Measurements from ENCODE around the gene PRSS23. TPM values are rescaled to one million over a fixed set of nuclear protein-coding genes. Genes with fewer than 3 reads are reported as not detected.
A peak's percentile ranks its signal among the peaks of the same experiment; 100 is the strongest.

The PRSS23 gene, protein sequence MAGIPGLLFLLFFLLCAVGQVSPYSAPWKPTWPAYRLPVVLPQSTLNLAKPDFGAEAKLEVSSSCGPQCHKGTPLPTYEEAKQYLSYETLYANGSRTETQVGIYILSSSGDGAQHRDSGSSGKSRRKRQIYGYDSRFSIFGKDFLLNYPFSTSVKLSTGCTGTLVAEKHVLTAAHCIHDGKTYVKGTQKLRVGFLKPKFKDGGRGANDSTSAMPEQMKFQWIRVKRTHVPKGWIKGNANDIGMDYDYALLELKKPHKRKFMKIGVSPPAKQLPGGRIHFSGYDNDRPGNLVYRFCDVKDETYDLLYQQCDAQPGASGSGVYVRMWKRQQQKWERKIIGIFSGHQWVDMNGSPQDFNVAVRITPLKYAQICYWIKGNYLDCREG
- total RNA-seq (1 to 10 TPM; 4.0 to 4.9 TPM), polyA plus RNA-seq (13.3 TPM)

DNA sequence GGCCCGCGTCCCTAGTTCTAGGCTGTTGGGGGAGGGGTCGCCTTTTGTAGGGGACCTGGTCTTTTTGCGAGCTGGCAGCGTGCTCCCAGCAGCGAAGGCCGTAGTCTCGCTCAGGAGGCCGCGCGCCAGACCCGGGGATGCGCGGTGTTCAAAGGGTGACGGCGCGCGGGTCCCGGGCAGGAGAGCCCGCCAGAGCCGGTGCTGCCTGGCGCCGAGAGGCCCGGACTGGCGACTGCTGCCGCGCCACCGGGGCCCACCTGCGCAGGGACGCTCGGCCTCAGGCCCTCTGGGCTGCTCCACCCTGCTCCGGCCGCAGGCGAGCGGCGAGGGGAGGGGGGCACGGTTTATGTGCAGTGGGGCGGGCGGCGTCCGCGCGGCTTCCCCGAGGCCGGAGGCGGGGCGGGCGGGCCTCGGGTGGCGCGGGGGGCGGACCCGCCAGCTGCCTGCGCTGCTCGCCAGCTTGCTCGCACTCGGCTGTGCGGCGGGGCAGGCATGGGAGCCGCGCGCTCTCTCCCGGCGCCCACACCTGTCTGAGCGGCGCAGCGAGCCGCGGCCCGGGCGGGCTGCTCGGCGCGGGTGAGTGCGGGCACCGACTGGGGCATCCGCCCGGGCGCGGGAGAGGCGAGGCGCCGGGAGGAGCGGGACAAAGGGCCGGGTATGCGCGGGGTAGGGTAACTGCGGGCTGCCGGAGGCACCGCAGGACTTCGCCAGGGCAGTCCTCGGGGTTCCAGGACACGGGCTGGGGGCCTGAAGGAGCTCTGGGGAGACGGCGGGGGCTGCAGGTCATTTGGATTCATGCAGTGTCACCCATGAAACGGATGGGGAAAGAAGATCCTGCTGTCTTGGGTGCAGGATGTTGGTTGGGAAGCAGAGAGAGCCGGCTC lies at the start of gene PRSS23:
Gene PRSS23, plus strand, starts transcription at position 467 of the 884 bp plus-strand sequence. CDS start 7,102 bp downstream, outside the sequence.
- no peaks in the 10 kb centered on the region for H3K36me3 ChIP-seq (ENCODE audit: insufficient read depth, low read length)
- DNase-seq = peak in 4 of 5 donors; percentile 8 to 49 (median 24)
- H3K27me3 ChIP-seq (ENCODE audit: insufficient read depth, low read length, poor library complexity, severe bottlenecking) = no peaks in the 10 kb centered on the region
- H3K4me3 ChIP-seq (ENCODE audit: low read length) = no peak within 1 kb of the TSS
- ChIA-PET POLR2A (no interaction called here), CTCF (no interaction called here)
- Mint-ChIP-seq H3K36me3 (no peaks in the 10 kb centered on the region), H3K4me1 (peaks cover 3 to 31% (median 10%) of the 10 kb centered on the region in 3 donors), H3K27me3 (peaks cover 9 to 48% of the 10 kb centered on the region in 2 donors), H3K9me3 (no peaks in the 10 kb centered on the region), H3K27ac (peak within 1 kb of the TSS in 3 of 8 donors; percentile 40 to 87 (median 61)), H3K4me3 (peak within 1 kb of the TSS; percentile 50 to 88 (median 75))
- no peak within 1 kb of the TSS for H3K27ac ChIP-seq (ENCODE audit: low read depth, low read length)
- H3K4me1 ChIP-seq (ENCODE audit: insufficient read depth, low read length) = peaks cover 5% of the 10 kb centered on the region
- H3K9me3 ChIP-seq (ENCODE audit: low read length) = no peaks in the 10 kb centered on the region

DNA sequence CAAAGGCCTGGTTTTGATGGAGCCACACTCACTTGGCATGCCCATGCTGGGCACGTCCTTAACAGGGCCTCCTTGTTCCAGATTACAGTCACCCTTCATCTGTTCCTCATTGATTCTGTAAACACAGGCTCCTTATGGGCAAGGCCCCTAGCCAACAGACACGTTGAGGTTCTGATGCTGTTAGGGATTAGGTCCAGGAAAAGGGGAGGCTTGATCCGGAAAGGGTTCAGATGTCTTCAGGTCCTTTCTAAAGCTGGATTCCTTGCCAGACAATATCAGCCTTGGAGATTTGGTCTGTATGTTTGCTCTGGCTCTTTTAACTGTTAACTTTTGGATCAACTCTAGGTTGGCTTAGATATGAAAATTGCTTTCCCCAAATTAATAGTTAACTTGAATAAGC lies 46.9 kb upstream of the PRSS23 start:
- H3K9me3 Mint-ChIP-seq = peaks cover 0 to 2% (median 0%) of the 10 kb centered on the region in 5 donors
- Histone ChIP-seq H3K9me3 (ENCODE audit: low read length) (no peaks in the 10 kb centered on the region), H3K27me3 (ENCODE audit: insufficient read depth, low read length, poor library complexity, severe bottlenecking) (no peaks in the 10 kb centered on the region), H3K27ac (ENCODE audit: low read depth, low read length) (no peak overlapping the region), H3K4me3 (ENCODE audit: low read length) (no peak overlapping the region), H3K4me1 (ENCODE audit: insufficient read depth, low read length) (no peaks in the 10 kb centered on the region), H3K36me3 (ENCODE audit: insufficient read depth, low read length) (no peaks in the 10 kb centered on the region)
- DNase-seq = no peak
- H3K27me3 Mint-ChIP-seq = peaks cover 0 to 7% of the 10 kb centered on the region in 2 donors
- no peak overlapping the region for H3K4me3 Mint-ChIP-seq
- H3K36me3 Mint-ChIP-seq = no peaks in the 10 kb centered on the region
- ChIA-PET CTCF (no interaction called here), POLR2A (no interaction called here)
- no peak overlapping the region for H3K27ac Mint-ChIP-seq
- H3K4me1 Mint-ChIP-seq = no peaks in the 10 kb centered on the region

DNA sequence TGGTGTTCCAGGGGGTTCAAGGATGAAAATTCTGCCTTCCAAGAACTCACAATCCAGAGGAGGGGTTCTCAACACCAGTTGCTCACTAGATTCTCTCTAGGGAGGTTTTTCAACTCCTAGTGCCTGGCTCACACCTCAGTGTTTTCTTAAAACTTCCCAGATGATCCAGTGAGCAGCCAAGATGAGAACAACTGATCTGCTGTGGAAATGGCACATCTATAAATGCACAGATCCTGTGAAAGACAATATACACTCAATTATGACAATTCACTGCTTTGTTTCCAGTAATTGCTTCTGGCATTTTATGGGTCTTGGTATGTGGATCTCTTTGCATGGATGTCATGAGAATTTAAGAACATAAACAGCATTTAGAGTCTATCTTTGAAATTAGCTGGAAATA lies 45.2 kb upstream of the PRSS23 start:
- peaks cover 0 to 2% (median 0%) of the 10 kb centered on the region in 5 donors for H3K9me3 Mint-ChIP-seq
- no peak for DNase-seq
- Histone ChIP-seq H3K36me3 (ENCODE audit: insufficient read depth, low read length) (no peaks in the 10 kb centered on the region), H3K4me3 (ENCODE audit: low read length) (no peak overlapping the region), H3K27me3 (ENCODE audit: insufficient read depth, low read length, poor library complexity, severe bottlenecking) (no peaks in the 10 kb centered on the region), H3K4me1 (ENCODE audit: insufficient read depth, low read length) (no peaks in the 10 kb centered on the region), H3K27ac (ENCODE audit: low read depth, low read length) (no peak overlapping the region), H3K9me3 (ENCODE audit: low read length) (no peaks in the 10 kb centered on the region)
- POLR2A ChIA-PET = no interaction called here
- CTCF ChIA-PET = no interaction called here
- no peaks in the 10 kb centered on the region for H3K4me1 Mint-ChIP-seq
- H3K36me3 Mint-ChIP-seq = peaks cover 0 to 4% (median 0%) of the 10 kb centered on the region in 3 donors
- no peak overlapping the region for H3K4me3 Mint-ChIP-seq
- H3K27ac Mint-ChIP-seq = no peak overlapping the region
- peaks cover 0 to 10% of the 10 kb centered on the region in 2 donors for H3K27me3 Mint-ChIP-seq

DNA sequence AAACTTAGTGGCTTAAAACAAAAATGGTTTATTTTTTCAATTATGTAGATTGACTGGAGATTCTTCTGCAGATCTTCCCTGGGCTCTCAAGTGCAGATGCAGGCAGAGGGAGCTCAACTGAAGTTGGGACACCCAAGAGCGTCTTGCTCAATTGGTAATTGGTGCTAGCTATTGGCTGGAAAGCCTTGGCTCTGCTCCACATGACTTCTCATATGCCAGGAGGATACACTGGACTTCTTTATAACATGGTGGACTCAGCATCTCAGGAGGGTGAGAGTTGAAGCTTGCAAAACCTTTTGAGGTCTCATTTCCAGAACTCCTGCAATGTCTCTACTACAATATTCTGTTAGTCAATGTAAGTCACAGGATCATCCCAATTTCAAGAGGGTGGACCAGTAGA lies 42.2 kb upstream of the PRSS23 start:
- no peak overlapping the region for H3K27ac Mint-ChIP-seq
- H3K4me3 Mint-ChIP-seq = peak overlapping the region in 1 of 7 donors; percentile 6
- ChIA-PET POLR2A (no interaction called here), CTCF (no interaction called here)
- DNase-seq = no peak
- Histone ChIP-seq H3K4me1 (ENCODE audit: insufficient read depth, low read length) (no peaks in the 10 kb centered on the region), H3K27me3 (ENCODE audit: insufficient read depth, low read length, poor library complexity, severe bottlenecking) (no peaks in the 10 kb centered on the region), H3K36me3 (ENCODE audit: insufficient read depth, low read length) (no peaks in the 10 kb centered on the region), H3K27ac (ENCODE audit: low read depth, low read length) (no peak overlapping the region), H3K4me3 (ENCODE audit: low read length) (no peak overlapping the region), H3K9me3 (ENCODE audit: low read length) (no peaks in the 10 kb centered on the region)
- H3K36me3 Mint-ChIP-seq = peaks cover 0 to 4% (median 0%) of the 10 kb centered on the region in 3 donors
- peaks cover 3 to 18% of the 10 kb centered on the region in 2 donors for H3K27me3 Mint-ChIP-seq
- H3K4me1 Mint-ChIP-seq = no peaks in the 10 kb centered on the region
- peaks cover 0 to 2% (median 0%) of the 10 kb centered on the region in 5 donors for H3K9me3 Mint-ChIP-seq

DNA sequence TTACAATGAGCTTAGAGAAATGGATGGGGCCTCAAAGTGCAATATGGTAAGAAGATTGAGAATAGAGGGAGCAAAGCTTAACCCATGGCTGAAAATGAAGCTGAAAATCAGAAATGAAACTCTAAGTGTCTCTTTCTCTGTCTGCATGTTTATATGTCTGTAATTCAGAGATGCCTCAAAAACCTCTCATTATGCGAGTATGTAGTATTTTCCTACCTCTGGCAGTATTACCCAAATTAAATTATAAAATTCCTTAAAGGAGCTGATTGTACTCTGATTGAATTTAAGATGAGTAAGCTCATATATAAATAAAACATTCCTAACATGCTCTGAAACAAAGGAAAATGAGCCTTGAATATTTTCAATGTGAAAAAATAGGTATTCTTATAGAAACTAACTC lies 39.8 kb upstream of the PRSS23 start:
- H3K27me3 Mint-ChIP-seq = peaks cover 7 to 24% of the 10 kb centered on the region in 2 donors
- ChIA-PET POLR2A (no interaction called here), CTCF (no interaction called here)
- H3K4me3 ChIP-seq (ENCODE audit: low read length) = no peak overlapping the region
- DNase-seq = no peak
- no peak overlapping the region for H3K4me3 Mint-ChIP-seq
- no peak overlapping the region for H3K27ac Mint-ChIP-seq
- H3K27me3 ChIP-seq (ENCODE audit: insufficient read depth, low read length, poor library complexity, severe bottlenecking) = no peaks in the 10 kb centered on the region
- H3K9me3 ChIP-seq (ENCODE audit: low read length) = no peaks in the 10 kb centered on the region
- no peaks in the 10 kb centered on the region for H3K36me3 ChIP-seq (ENCODE audit: insufficient read depth, low read length)
- H3K27ac ChIP-seq (ENCODE audit: low read depth, low read length) = no peak overlapping the region
- peaks cover 0 to 2% (median 0%) of the 10 kb centered on the region in 5 donors for H3K9me3 Mint-ChIP-seq
- H3K4me1 ChIP-seq (ENCODE audit: insufficient read depth, low read length) = no peaks in the 10 kb centered on the region
- no peaks in the 10 kb centered on the region for H3K4me1 Mint-ChIP-seq
- peaks cover 0 to 4% (median 0%) of the 10 kb centered on the region in 3 donors for H3K36me3 Mint-ChIP-seq

DNA sequence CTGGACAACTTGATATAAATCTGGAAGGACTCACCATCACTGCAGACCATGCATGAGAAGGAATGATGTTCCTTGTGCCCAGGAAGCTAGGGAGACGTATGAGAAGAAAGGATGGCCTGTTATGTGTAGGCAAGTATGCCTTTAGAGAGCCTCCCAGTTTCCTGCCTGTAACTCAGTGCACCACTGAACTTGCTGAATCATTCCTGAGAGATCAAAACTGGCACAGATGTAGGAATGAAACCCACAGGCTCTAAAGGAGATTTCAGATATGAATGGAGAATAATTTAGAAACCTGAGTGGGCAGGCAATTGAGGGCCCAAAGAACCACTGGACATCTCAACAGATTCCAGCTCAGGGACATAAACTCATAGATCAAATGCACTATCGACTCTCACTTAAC lies 38.4 kb upstream of the PRSS23 start:
- Mint-ChIP-seq H3K27me3 (peaks cover 7 to 24% of the 10 kb centered on the region in 2 donors), H3K27ac (no peak overlapping the region), H3K4me3 (no peak overlapping the region), H3K9me3 (peaks cover 0 to 2% (median 0%) of the 10 kb centered on the region in 5 donors), H3K36me3 (peaks cover 0 to 4% (median 0%) of the 10 kb centered on the region in 3 donors), H3K4me1 (no peaks in the 10 kb centered on the region)
- no peaks in the 10 kb centered on the region for H3K9me3 ChIP-seq (ENCODE audit: low read length)
- ChIA-PET POLR2A (no interaction called here), CTCF (no interaction called here)
- no peaks in the 10 kb centered on the region for H3K4me1 ChIP-seq (ENCODE audit: insufficient read depth, low read length)
- no peak overlapping the region for H3K27ac ChIP-seq (ENCODE audit: low read depth, low read length)
- no peak overlapping the region for H3K4me3 ChIP-seq (ENCODE audit: low read length)
- DNase-seq = no peak
- no peaks in the 10 kb centered on the region for H3K36me3 ChIP-seq (ENCODE audit: insufficient read depth, low read length)
- no peaks in the 10 kb centered on the region for H3K27me3 ChIP-seq (ENCODE audit: insufficient read depth, low read length, poor library complexity, severe bottlenecking)

DNA sequence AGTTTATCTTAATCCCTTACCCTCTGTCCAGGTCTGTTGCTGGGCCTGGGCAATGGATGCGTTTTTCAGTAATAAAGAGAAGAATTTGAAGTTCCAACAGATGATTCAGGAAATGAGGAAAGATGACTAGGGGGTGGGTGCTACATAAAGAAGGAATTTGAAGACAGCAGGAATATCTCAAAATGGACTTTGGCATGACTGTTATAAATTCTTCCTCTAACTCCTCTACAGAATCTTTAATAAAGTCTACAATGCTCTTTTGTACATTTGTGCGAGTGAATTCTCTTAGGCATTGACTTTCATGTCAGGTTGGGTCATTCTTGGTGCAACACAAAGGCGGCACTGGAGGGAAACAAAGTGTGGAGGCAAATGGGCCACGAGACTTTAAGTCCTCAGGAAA lies 35.1 kb upstream of the PRSS23 start:
- no peak for DNase-seq
- no peak overlapping the region for H3K4me3 Mint-ChIP-seq
- H3K27ac ChIP-seq (ENCODE audit: low read depth, low read length) = no peak overlapping the region
- no peaks in the 10 kb centered on the region for H3K9me3 Mint-ChIP-seq
- CTCF ChIA-PET = no interaction called here
- H3K4me1 ChIP-seq (ENCODE audit: insufficient read depth, low read length) = no peaks in the 10 kb centered on the region
- no peaks in the 10 kb centered on the region for H3K4me1 Mint-ChIP-seq
- H3K27me3 ChIP-seq (ENCODE audit: insufficient read depth, low read length, poor library complexity, severe bottlenecking) = no peaks in the 10 kb centered on the region
- H3K9me3 ChIP-seq (ENCODE audit: low read length) = no peaks in the 10 kb centered on the region
- H3K36me3 ChIP-seq (ENCODE audit: insufficient read depth, low read length) = no peaks in the 10 kb centered on the region
- peaks cover 7 to 20% of the 10 kb centered on the region in 2 donors for H3K27me3 Mint-ChIP-seq
- H3K36me3 Mint-ChIP-seq = no peaks in the 10 kb centered on the region
- peak overlapping the region in 1 of 8 donors; percentile 23 for H3K27ac Mint-ChIP-seq
- POLR2A ChIA-PET = no interaction called here
- H3K4me3 ChIP-seq (ENCODE audit: low read length) = no peak overlapping the region

DNA sequence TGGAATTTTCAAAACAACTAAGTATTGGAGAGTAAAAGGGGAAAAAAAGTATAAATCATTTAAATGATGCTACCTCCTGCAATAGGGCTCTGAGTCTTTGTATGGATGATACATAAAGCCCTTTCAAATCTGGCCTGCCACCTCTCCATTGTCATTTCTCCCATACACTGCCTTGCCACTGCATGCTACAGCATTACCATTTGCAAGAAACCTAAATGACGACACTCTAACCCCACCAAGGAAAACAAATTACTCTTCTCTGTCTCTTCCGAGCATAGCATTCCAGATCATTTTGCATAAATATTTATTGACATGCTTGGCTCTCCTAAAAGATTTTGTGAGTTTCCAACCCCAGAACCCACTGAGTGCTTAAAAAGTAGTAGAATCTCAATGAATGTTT lies 34.5 kb upstream of the PRSS23 start:
- Mint-ChIP-seq H3K27me3 (peaks cover 7 to 20% of the 10 kb centered on the region in 2 donors), H3K9me3 (no peaks in the 10 kb centered on the region), H3K27ac (no peak overlapping the region), H3K4me1 (no peaks in the 10 kb centered on the region), H3K4me3 (no peak overlapping the region), H3K36me3 (no peaks in the 10 kb centered on the region)
- Histone ChIP-seq H3K4me1 (ENCODE audit: insufficient read depth, low read length) (no peaks in the 10 kb centered on the region), H3K27me3 (ENCODE audit: insufficient read depth, low read length, poor library complexity, severe bottlenecking) (no peaks in the 10 kb centered on the region), H3K4me3 (ENCODE audit: low read length) (no peak overlapping the region), H3K27ac (ENCODE audit: low read depth, low read length) (no peak overlapping the region), H3K9me3 (ENCODE audit: low read length) (no peaks in the 10 kb centered on the region), H3K36me3 (ENCODE audit: insufficient read depth, low read length) (no peaks in the 10 kb centered on the region)
- CTCF ChIA-PET = no interaction called here
- POLR2A ChIA-PET = no interaction called here
- DNase-seq = no peak

Measured in CD8-positive, alpha-beta memory T cell (primary cell).